Neural cell (in vitro differentiated cells): Measurements from ENCODE around the gene TSGA10IP. TPM values are rescaled to one million over a fixed set of nuclear protein-coding genes. Genes with fewer than 3 reads are reported as not detected.

ENCODE experiments used
- H2AFZ ChIP-seq: fragments of 200-600, 300-800 bp; sonication (generic), shearing (Covaris generic); 2 replicates; pipeline ENCODE4 v1.6.0; 2014; ENCODE audit warnings: low read depth, mild to moderate bottlenecking, antibody characterized with exemption, low read length, moderate library complexity
- H3F3A ChIP-seq: fragments of 200-600 bp; shearing (Covaris generic); 2 replicates; pipeline ENCODE4 v1.6.1; 2016; ENCODE audit warnings: mild to moderate bottlenecking, moderate library complexity, mixed read lengths, antibody characterized with exemption, low read length; ENCODE audit not compliant: insufficient read depth, poor library complexity, severe bottlenecking
- H3K27ac ChIP-seq: fragments of 200-600, 300-800 bp; sonication (generic), shearing (Covaris generic); 2 replicates; pipeline ENCODE4 v1.5.1; 2014; ENCODE audit warnings: mild to moderate bottlenecking, low read length, moderate library complexity
- H3K27me3 ChIP-seq: fragments of 300-800, 200-600 bp; sonication (generic), shearing (Covaris generic); 2 replicates; pipeline ENCODE4 v1.6.0; 2014; ENCODE audit warnings: mild to moderate bottlenecking, low read depth, low read length, moderate library complexity; ENCODE audit not compliant: insufficient read depth
- H3K36me3 ChIP-seq: fragments of 300-800, 200-600 bp; sonication (generic), shearing (Covaris generic); 2 replicates; pipeline ENCODE4 v1.5.1; 2014; ENCODE audit warnings: mild to moderate bottlenecking, antibody characterized with exemption, low read length, moderate library complexity; ENCODE audit not compliant: insufficient read depth
- H3K4me2 ChIP-seq: fragments of 300-800, 200-600 bp; sonication (generic), shearing (Covaris generic); 2 replicates; pipeline ENCODE4 v1.6.0; 2014; ENCODE audit warnings: mild to moderate bottlenecking, low read length
- H3K4me3 ChIP-seq: fragments of 300-800, 200-600 bp; sonication (generic), shearing (Covaris generic); 2 replicates; pipeline ENCODE4 v1.5.1; 2014; ENCODE audit warnings: mild to moderate bottlenecking, low read length, moderate library complexity
- H3K79me2 ChIP-seq: fragments of 200-600 bp; shearing (Covaris generic); replicated peaks from 2 replicates; pipeline ENCODE4 v1.6.0; 2014; ENCODE audit warnings: mild to moderate bottlenecking, low read length, moderate library complexity; ENCODE audit not compliant: insufficient read depth
- H3K9ac ChIP-seq: fragments of 300-800, 200-600 bp; sonication (generic), shearing (Covaris generic); 2 replicates; pipeline ENCODE4 v1.6.1; 2016; ENCODE audit warnings: mild to moderate bottlenecking, low read length, mixed read lengths
- H3K9me2 ChIP-seq: fragments of 200-600 bp; shearing (Covaris generic); 2 replicates; pipeline ENCODE4 v1.6.1; 2016; ENCODE audit warnings: mild to moderate bottlenecking, low read length, mixed read lengths; ENCODE audit not compliant: insufficient read depth
- H3K9me3 ChIP-seq: fragments of 200-600, 300-800 bp; sonication (generic), shearing (Covaris generic); 2 replicates; pipeline ENCODE4 v1.6.1; 2016; ENCODE audit warnings: mild to moderate bottlenecking, mixed run types, low read length, moderate library complexity, mixed read lengths
- H4K20me1 ChIP-seq: fragments of 200-600 bp; shearing (Covaris generic); 2 replicates; pipeline ENCODE4 v1.6.1; 2016; ENCODE audit warnings: mild to moderate bottlenecking, mixed run types; ENCODE audit not compliant: insufficient read depth
- EP300 ChIP-seq: fragments of 450-650 bp; conservative IDR thresholded peaks from 2 replicates; pipeline ENCODE4 v1.6.1; 2014; ENCODE audit warnings: antibody characterized with exemption, mild to moderate bottlenecking, moderate library complexity; ENCODE audit not compliant: poor library complexity, severe bottlenecking
- EZH2 ChIP-seq: fragments of 200-600, 300-800 bp; shearing (Covaris generic), sonication (generic); IDR thresholded peaks from 2 replicates; pipeline ENCODE4 v1.6.1; 2014; ENCODE audit warnings: antibody characterized with exemption, low read length, borderline replicate concordance, mild to moderate bottlenecking; ENCODE audit not compliant: insufficient read depth, poor library complexity, severe bottlenecking
- POLR2AphosphoS5 ChIP-seq: IDR thresholded peaks from 2 replicates; pipeline ENCODE4 v1.6.1; 2012
- RAD21 ChIP-seq: fragments of 450-650 bp; conservative IDR thresholded peaks from 2 replicates; pipeline ENCODE4 v1.6.1; 2014; ENCODE audit warnings: antibody characterized with exemption, mild to moderate bottlenecking, moderate library complexity
- SMC3 ChIP-seq: fragments of 450-650 bp; conservative IDR thresholded peaks from 2 replicates; pipeline ENCODE4 v1.6.1; 2014; ENCODE audit warnings: antibody characterized with exemption, mild to moderate bottlenecking, moderate library complexity; ENCODE audit not compliant: poor library complexity
- TAF1 ChIP-seq: IDR thresholded peaks from 2 replicates; pipeline ENCODE4 v1.6.1; 2012; ENCODE audit warnings: low read depth
- polyA plus RNA-seq: library from polyadenylated mRNA; depleted of rRNA; stranded (reverse); fragments of >200 nt; gene quantifications from 2 replicates; pipeline ENCODE4 v1.2.3, GENCODE V29; 2014
- TF ChIP-seq, protein P1 (sequence below): IDR thresholded peaks from 2 replicates; pipeline ENCODE4 v1.6.1; 2012; ENCODE audit warnings: borderline replicate concordance
- TF ChIP-seq, protein P2 (sequence below): fragments of 450-650 bp; IDR thresholded peaks from 2 replicates; pipeline ENCODE4 v1.5.1; 2014; ENCODE audit warnings: antibody characterized with exemption, mild to moderate bottlenecking, moderate library complexity; ENCODE audit not compliant: poor library complexity, severe bottlenecking

TSGA10IP gene
- polyA plus RNA-seq, 1 donor from 2014 or later: 0.53 TPM

DNA sequence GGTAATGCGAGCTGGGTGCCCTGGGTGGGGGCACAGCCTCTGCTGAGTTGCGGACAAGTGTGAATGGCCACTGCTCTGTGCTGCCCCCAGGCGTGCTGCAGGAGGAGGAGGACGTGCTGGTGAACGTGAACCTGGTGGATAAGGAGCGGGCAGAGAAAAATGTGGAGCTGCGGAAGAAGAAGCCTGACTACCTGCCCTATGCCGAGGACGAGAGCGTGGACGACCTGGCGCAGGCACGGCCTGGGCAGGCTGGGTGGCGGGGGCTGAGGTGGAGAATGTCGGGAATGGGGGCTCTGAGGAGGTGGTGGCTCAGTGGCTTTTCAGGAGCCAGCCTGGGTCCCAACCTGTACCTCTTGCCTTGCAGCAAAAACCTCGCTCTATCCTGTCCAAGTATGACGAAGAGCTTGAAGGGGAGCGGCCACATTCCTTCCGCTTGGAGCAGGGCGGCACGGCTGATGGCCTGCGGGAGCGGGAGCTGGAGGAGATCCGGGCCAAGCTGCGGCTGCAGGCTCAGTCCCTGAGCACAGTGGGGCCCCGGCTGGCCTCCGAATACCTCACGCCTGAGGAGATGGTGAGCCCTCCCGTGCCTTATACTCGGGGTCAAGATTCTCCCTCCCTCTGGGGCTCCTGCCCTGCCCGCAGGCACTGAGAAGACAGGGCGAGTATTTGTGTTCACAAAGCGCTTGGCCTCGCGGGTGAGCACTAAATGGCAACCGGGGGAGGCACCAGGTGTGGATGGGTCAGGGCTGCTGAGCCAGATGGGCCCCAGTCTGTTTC, 20.9 kb downstream of the TSGA10IP start:
- Histone ChIP-seq H3K4me2 (no peak overlapping the region), H3K27me3 (no peaks in the 10 kb centered on the region), H3K27ac (no peak overlapping the region), H3K9me2 (no peaks in the 10 kb centered on the region), H4K20me1 (no peaks in the 10 kb centered on the region), H3F3A (no peaks in the 10 kb centered on the region), H3K79me2 (peaks cover 19% of the 10 kb centered on the region), H2AFZ (no peak overlapping the region), H3K4me3 (no peak overlapping the region), H3K9me3 (no peaks in the 10 kb centered on the region), H3K9ac (no peak overlapping the region), H3K36me3 (no peaks in the 10 kb centered on the region)
- TF ChIP-seq EZH2 (no peak), TAF1 (no peak), RAD21 (no peak)
- TF ChIP-seq, protein P1, sequence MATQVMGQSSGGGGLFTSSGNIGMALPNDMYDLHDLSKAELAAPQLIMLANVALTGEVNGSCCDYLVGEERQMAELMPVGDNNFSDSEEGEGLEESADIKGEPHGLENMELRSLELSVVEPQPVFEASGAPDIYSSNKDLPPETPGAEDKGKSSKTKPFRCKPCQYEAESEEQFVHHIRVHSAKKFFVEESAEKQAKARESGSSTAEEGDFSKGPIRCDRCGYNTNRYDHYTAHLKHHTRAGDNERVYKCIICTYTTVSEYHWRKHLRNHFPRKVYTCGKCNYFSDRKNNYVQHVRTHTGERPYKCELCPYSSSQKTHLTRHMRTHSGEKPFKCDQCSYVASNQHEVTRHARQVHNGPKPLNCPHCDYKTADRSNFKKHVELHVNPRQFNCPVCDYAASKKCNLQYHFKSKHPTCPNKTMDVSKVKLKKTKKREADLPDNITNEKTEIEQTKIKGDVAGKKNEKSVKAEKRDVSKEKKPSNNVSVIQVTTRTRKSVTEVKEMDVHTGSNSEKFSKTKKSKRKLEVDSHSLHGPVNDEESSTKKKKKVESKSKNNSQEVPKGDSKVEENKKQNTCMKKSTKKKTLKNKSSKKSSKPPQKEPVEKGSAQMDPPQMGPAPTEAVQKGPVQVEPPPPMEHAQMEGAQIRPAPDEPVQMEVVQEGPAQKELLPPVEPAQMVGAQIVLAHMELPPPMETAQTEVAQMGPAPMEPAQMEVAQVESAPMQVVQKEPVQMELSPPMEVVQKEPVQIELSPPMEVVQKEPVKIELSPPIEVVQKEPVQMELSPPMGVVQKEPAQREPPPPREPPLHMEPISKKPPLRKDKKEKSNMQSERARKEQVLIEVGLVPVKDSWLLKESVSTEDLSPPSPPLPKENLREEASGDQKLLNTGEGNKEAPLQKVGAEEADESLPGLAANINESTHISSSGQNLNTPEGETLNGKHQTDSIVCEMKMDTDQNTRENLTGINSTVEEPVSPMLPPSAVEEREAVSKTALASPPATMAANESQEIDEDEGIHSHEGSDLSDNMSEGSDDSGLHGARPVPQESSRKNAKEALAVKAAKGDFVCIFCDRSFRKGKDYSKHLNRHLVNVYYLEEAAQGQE: no peak

DNA sequence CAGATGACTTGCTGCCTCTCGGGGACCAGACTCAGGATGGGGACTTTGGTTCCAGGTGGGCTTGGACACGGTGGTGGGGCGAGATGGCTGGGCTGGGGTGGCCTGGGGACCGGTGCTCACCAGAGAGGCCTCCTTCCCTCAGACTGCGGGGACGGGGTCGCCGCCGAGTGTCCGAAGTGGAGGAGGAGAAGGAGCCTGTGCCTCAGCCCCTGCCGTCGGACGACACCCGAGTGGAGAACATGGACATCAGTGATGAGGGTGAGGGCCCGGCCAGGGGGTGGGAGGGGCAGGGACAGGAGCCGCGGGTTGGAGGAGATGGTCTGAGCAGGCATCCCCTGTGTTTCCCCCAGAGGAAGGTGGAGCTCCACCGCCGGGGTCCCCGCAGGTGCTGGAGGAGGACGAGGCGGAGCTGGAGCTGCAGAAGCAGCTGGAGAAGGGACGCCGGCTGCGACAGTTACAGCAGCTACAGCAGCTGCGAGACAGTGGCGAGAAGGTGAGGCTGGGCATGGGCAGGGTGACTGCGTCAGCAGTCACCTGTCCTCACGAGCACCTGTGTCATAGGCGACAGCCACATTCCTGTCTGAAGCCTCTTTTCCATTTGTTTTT, 22.2 kb downstream of the TSGA10IP start:
- Histone ChIP-seq H3K4me3 (no peak overlapping the region), H3K9me3 (no peaks in the 10 kb centered on the region), H2AFZ (no peak overlapping the region), H3K79me2 (peaks cover 14% of the 10 kb centered on the region), H3K9me2 (no peaks in the 10 kb centered on the region), H3K27ac (no peak overlapping the region), H3F3A (no peaks in the 10 kb centered on the region), H3K4me2 (no peak overlapping the region), H3K9ac (no peak overlapping the region), H3K36me3 (no peaks in the 10 kb centered on the region), H3K27me3 (no peaks in the 10 kb centered on the region), H4K20me1 (no peaks in the 10 kb centered on the region)
- no peak for TF ChIP-seq POLR2AphosphoS5
- TF ChIP-seq EZH2: no peak

DNA sequence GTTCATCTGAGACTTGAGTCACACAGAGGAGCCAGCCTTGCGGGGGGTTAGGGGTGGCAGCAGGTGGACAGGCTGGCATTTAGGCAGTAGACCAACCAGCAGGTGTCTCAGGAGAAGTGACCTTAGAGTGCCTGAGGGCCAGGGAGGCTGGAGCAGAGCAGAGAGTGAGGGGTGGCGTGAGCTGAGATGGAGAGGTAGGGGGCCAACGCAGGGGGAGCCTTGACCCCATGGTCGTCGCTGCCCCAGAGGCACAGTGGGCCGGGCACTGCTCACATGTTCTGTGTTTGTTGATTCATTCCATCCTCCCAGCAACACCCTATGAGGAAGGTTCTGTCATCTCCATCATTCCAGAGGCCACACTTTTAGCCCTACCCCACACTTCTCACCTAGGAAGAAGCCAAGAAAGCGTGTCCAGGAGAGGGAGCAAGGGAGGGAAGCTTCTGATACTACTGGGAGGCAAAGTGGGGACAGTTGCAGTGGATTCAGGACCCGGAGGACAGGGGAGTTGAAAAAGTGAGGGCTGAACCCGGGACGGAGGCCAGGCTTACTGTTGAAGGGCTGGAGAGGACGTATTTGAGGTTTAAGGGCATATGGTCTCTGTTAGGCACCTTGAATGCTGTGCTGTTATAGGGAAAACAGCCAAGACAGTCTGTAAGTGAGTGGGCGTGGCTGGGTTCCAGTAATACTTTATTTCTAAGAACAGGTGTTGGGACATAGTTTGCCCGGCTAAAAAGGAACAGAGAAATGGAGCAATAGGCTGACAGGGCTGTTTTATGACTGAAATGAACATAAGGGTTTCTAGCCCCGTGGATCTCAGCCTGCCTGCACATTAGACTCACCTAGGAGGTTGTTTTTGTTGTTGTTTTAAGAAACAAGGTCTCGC, 23.6 kb downstream of the TSGA10IP start:
- TF ChIP-seq, protein P1: no peak
- TF ChIP-seq SMC3 (no peak), EP300 (no peak), RAD21 (no peak)
- TF ChIP-seq, protein P2, sequence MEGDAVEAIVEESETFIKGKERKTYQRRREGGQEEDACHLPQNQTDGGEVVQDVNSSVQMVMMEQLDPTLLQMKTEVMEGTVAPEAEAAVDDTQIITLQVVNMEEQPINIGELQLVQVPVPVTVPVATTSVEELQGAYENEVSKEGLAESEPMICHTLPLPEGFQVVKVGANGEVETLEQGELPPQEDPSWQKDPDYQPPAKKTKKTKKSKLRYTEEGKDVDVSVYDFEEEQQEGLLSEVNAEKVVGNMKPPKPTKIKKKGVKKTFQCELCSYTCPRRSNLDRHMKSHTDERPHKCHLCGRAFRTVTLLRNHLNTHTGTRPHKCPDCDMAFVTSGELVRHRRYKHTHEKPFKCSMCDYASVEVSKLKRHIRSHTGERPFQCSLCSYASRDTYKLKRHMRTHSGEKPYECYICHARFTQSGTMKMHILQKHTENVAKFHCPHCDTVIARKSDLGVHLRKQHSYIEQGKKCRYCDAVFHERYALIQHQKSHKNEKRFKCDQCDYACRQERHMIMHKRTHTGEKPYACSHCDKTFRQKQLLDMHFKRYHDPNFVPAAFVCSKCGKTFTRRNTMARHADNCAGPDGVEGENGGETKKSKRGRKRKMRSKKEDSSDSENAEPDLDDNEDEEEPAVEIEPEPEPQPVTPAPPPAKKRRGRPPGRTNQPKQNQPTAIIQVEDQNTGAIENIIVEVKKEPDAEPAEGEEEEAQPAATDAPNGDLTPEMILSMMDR: no peak
- H3K27ac ChIP-seq: no peak overlapping the region
- no peak overlapping the region for H3K9ac ChIP-seq
- H3K4me3 ChIP-seq: no peak overlapping the region
- no peak overlapping the region for H3K4me2 ChIP-seq
- no peaks in the 10 kb centered on the region for H3K9me3 ChIP-seq
- no peaks in the 10 kb centered on the region for H3K9me2 ChIP-seq
- H3K27me3 ChIP-seq: no peaks in the 10 kb centered on the region
- H2AFZ ChIP-seq: no peak overlapping the region
- H3K79me2 ChIP-seq: peaks cover 3% of the 10 kb centered on the region
- H4K20me1 ChIP-seq: no peaks in the 10 kb centered on the region
- no peaks in the 10 kb centered on the region for H3K36me3 ChIP-seq
- no peaks in the 10 kb centered on the region for H3F3A ChIP-seq
